ENCODE measurements around the gene SRMS.

The SRMS gene

GRCh38 chr20:63497946-63498935 is 49.3 kb downstream of the SRMS start:
- no peak overlapping the region for H3K9ac ChIP-seq (ENCODE audit: low read length)
- peaks cover 59% of the 10 kb centered on the region for H3K27me3 ChIP-seq (replicated peaks; ENCODE audit: insufficient read depth, low read length)
- no peak overlapping the region for H2AFZ ChIP-seq (ENCODE audit: low read length)
- no peak overlapping the region for H3K27ac ChIP-seq (ENCODE audit: low read length)
- TF ChIP-seq EZH2phosphoT487 (IDR thresholded peaks at IDR 0.05; ENCODE audit: low read length), result no peak
- TF ChIP-seq EZH2 (optimal IDR thresholded peaks at IDR 0.05; ENCODE audit: low read depth, low read length), result no peak
- TF ChIP-seq CTCF (IDR thresholded peaks at IDR 0.05; ENCODE audit: low read length), result no peak
- no peaks in the 10 kb centered on the region for H3F3A ChIP-seq (ENCODE audit: insufficient read depth, low read length)
- no peak overlapping the region for H3K4me3 ChIP-seq (ENCODE audit: low read length)
- H3K79me2 ChIP-seq (ENCODE audit: low read length), result no peaks in the 10 kb centered on the region
- H3K9me2 ChIP-seq (replicated peaks; ENCODE audit: insufficient read depth, low read length), result no peaks in the 10 kb centered on the region
- no peaks in the 10 kb centered on the region for H3K9me3 ChIP-seq (replicated peaks; ENCODE audit: insufficient read depth, low read length)
- peaks cover 8% of the 10 kb centered on the region for H3K4me1 ChIP-seq (ENCODE audit: low read length)
- no peaks in the 10 kb centered on the region for H3K36me3 ChIP-seq (replicated peaks; ENCODE audit: insufficient read depth, low read length)
- H3K4me2 ChIP-seq (ENCODE audit: low read depth, low read length), result no peak overlapping the region
- H4K20me1 ChIP-seq (ENCODE audit: insufficient read depth, low read length), result no peaks in the 10 kb centered on the region
- DNase-seq, result no peak

- no peaks in the 10 kb centered on the region for H3F3A ChIP-seq (ENCODE audit: insufficient read depth, low read length)
- no peak overlapping the region for H3K4me3 ChIP-seq (ENCODE audit: low read length)
- no peaks in the 10 kb centered on the region for H3K9me2 ChIP-seq (replicated peaks; ENCODE audit: insufficient read depth, low read length)
- peaks cover 51% of the 10 kb centered on the region for H3K27me3 ChIP-seq (replicated peaks; ENCODE audit: insufficient read depth, low read length)
- no peak overlapping the region for H3K9ac ChIP-seq (ENCODE audit: low read length)
- DNase-seq, result no peak
- H3K9me3 ChIP-seq (replicated peaks; ENCODE audit: insufficient read depth, low read length), result no peaks in the 10 kb centered on the region
- no peak overlapping the region for H3K4me2 ChIP-seq (ENCODE audit: low read depth, low read length)
- H3K36me3 ChIP-seq (replicated peaks; ENCODE audit: insufficient read depth, low read length), result no peaks in the 10 kb centered on the region
- H3K27ac ChIP-seq (ENCODE audit: low read length), result no peak overlapping the region
- H4K20me1 ChIP-seq (ENCODE audit: insufficient read depth, low read length), result no peaks in the 10 kb centered on the region
- no peak for TF ChIP-seq EZH2 (optimal IDR thresholded peaks at IDR 0.05; ENCODE audit: low read depth, low read length)
- no peak for TF ChIP-seq CTCF (IDR thresholded peaks at IDR 0.05; ENCODE audit: low read length)
- no peak for TF ChIP-seq EZH2phosphoT487 (IDR thresholded peaks at IDR 0.05; ENCODE audit: low read length)
- no peak overlapping the region for H2AFZ ChIP-seq (ENCODE audit: low read length)
- H3K4me1 ChIP-seq (ENCODE audit: low read length), result peaks cover 5% of the 10 kb centered on the region
- H3K79me2 ChIP-seq (ENCODE audit: low read length), result no peaks in the 10 kb centered on the region
Measured at GRCh38 chr20:63497138-63497945, 50.2 kb downstream of the SRMS start.

GRCh38 chr20:63496596-63497120 is 50.9 kb downstream of the SRMS start:
- Histone ChIP-seq H3K4me3 (ENCODE audit: low read length) (peak overlapping the region; percentile 47), H3F3A (ENCODE audit: insufficient read depth, low read length) (no peaks in the 10 kb centered on the region), H3K36me3 (replicated peaks; ENCODE audit: insufficient read depth, low read length) (no peaks in the 10 kb centered on the region), H3K9ac (ENCODE audit: low read length) (no peak overlapping the region), H3K27ac (ENCODE audit: low read length) (no peak overlapping the region), H2AFZ (ENCODE audit: low read length) (peak overlapping the region; percentile 43; the same call in 1 of the 2 replicates), H3K27me3 (replicated peaks; ENCODE audit: insufficient read depth, low read length) (peaks cover 51% of the 10 kb centered on the region), H3K4me1 (ENCODE audit: low read length) (no peaks in the 10 kb centered on the region), H3K9me2 (replicated peaks; ENCODE audit: insufficient read depth, low read length) (no peaks in the 10 kb centered on the region), H4K20me1 (ENCODE audit: insufficient read depth, low read length) (no peaks in the 10 kb centered on the region), H3K79me2 (ENCODE audit: low read length) (no peaks in the 10 kb centered on the region), H3K4me2 (ENCODE audit: low read depth, low read length) (peak overlapping the region; percentile 85), H3K9me3 (replicated peaks; ENCODE audit: insufficient read depth, low read length) (no peaks in the 10 kb centered on the region)
- no peak for DNase-seq
- TF ChIP-seq EZH2 (optimal IDR thresholded peaks at IDR 0.05; ENCODE audit: low read depth, low read length), result no peak
- TF ChIP-seq EZH2phosphoT487 (IDR thresholded peaks at IDR 0.05; ENCODE audit: low read length), result no peak
- no peak for TF ChIP-seq CTCF (IDR thresholded peaks at IDR 0.05; ENCODE audit: low read length)

All from MM.1S (cell line).